Dermis microvascular lymphatic vessel endothelial cell (primary cell): ENCODE data around the gene WDR91. TPM values are rescaled to one million over a fixed set of nuclear protein-coding genes. Genes with fewer than 3 reads are reported as not detected.
A peak's percentile ranks its signal among the peaks of the same experiment; 100 is the strongest.

Experiments used
- DNase-seq, 2 donors: peaks; one replicate each; pipeline versions ENCODE4 v3.0.0 to v3.0.0-alpha.2; 2010; ENCODE audit warnings: low read depth in 2 of 2
- total RNA-seq: library from RNA; depleted of rRNA; stranded (reverse); fragments of >200 nt; gene quantifications from 2 replicates; pipeline ENCODE4 v1.2.1, GENCODE V29; 2014

Gene WDR91
- total RNA-seq, result 3.0 and 5.3 TPM in 2 replicates

DNA sequence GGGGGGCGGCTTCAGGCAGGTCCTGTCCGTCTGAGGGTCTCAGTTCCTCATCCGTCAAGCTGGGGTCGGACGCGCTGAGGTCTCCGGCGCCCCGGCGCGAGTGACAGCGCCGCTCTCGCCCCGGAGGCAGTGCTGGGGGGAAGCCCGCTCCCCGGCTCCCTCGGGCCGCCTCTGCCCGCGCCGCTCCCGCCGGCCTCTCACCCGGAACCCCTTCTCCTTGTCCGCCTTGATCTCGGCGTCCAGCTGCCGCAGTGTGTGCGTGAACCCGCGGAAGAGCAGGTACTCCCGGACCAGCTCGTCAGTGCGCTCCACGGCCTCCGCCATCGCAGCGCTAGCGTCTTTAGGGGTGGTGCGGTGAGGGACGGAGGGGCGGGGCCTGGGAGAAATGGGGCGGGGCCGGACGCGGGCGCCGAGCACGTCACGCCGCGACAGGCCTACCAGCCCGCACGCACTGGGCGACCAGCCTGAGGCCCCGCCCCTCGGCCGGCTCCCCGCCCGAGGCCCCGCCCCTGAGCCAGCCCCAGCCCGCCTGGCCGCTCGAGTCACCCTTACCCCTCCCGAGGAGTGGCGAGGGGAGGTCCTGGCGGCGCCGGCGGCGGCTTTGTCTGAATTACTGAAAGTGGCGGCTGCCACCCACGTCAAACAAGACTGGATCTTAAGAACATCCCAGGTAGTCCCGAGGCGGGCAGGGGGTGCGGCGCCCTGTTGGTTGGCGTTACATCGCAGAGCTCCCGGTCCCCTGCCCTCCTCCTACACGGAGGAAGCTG, at the start of gene WDR91:
Gene WDR91 (minus strand): TSS at position 348 of the 767 bp plus-strand sequence. CDS start 24 bp downstream, at position 324.
- DNase-seq, result peak; percentile 64 to 93

- DNase-seq, result no peak
These were observed 49.1 kb upstream of the WDR91 start for GRCh38 chr7:135260470-135260869.

- no peak for DNase-seq
These were observed 48.4 kb upstream of the WDR91 start for GRCh38 chr7:135259702-135260101.

GRCh38 chr7:135258585-135258984, 47.3 kb upstream of the WDR91 start:
- DNase-seq, result no peak

- no peak for DNase-seq
These were observed 46.5 kb upstream of the WDR91 start for GRCh38 chr7:135257790-135258189.

DNA sequence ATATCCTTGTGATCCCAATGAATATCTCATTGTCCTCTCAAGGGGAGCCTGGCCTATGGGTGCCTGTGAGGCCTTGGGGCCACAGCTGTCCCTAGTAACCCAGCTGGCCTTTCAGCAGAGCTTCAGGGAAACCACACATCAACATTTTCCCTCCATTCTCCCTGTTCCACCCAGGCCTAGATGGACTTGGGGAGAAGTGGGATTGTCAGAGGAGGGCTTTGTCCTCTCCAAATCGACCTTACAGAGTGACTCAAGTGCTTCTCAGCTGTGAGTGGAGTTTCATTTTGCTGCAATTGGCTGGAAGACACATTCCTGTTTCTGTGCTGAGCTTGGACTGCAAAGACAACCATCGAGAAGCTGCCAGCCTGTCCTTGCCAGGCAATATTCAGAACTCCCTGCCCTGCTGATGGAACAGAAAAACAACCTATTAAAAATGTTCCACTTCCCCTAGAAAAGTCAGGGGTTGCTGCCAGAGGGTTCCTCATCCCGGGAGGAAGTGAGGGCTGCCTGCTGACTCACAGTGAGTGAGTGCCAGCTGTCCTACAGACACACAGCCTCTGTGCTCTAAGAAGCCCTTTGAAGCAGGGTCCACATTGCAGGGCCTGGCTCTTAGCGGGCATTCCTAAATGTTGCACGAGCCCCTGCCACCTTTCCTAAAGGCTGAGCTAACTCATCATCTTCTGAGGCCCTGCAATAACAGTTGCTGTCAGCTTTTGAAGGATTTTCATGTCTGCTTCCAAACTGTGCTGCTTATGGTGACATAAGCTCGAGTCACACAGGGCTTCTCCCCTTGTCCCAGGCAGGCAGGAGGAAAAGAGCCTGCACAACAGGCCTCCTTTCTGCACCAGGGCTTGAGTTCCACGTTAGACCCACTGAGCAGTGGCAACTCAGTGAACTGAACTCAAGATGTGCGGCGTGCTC, 42.8 kb upstream of the WDR91 start:
- peak; percentile 65 to 87 for DNase-seq

DNA sequence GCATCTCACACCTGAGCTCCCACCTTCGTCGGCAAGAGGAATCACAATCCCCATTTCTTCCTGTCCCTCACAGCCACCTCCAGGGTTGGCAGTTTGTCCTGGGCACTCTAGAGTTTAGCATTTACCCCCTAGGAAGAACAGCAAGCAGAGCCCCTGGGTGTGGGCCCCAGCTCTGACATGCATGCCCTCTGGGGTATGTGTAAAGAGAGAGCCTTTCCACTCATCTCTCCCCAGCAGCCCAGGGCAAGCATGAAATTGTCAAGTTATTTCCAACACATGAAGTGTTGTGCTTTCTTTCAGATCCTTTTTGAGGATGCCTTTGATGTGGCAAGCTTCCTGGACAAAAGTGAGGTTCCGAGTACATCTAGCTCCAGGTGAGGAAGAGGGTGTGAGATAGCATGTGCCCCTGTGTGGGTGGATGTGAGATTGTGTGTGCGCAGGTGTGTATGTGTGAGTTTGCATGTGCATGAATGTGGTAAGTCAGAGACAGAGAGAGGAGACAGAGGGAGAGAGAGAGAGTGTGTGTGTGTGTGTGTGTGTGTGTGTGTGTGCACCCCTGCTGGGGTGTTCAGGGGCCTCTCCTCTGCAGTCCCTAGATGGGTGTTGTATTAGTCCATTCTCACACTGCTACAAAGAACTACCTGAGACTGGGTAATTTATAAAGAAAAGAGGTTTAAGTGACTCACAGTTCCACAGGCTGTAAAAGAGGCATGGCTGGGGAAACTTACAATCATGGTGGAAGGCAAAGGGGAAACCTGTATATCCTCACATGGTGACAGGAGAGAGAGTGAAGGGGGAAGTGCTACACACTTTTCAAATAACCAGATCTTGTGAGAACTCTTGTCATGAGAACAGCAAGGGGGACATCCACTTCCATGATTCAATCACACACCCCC, 40.4 kb upstream of the WDR91 start:
- no peak for DNase-seq

GRCh38 chr7:135248546-135248945, 37.2 kb upstream of the WDR91 start:
- DNase-seq, result no peak

DNA sequence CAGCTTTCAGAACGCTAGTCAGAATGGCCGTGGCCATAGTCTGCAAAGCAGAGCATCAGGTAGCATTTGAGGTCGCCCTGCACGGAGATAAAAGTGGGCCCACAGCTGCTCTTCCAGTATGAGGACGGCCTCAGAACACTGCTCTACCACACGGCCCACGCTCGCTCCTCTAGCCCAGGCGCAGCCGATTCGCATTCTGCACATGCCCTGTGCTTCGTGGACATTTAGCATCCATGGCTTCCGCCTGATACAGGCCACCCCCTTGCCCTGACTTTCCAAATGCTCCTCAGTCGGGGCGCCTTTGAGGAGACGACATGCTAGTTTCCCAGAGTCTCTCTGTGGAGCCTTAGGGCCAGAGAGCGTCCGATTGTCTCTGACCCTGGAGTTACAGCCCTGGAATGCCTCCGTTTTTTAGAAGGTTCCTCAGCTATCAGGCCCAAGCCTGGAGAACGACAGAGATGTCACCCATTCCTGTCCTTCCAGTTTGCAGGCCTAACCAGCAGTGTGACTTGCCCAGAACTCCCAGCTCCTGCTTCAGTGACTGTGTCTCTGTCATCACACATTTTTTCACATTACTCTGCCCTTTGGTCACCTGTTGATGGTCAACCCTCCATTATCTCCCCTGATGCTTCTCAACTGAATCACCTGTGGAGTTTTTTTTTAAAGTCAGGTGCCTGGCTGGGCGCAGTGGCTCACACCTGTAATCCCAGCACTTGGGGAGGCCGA, 36.6 kb upstream of the WDR91 start:
- no peak for DNase-seq

DNA sequence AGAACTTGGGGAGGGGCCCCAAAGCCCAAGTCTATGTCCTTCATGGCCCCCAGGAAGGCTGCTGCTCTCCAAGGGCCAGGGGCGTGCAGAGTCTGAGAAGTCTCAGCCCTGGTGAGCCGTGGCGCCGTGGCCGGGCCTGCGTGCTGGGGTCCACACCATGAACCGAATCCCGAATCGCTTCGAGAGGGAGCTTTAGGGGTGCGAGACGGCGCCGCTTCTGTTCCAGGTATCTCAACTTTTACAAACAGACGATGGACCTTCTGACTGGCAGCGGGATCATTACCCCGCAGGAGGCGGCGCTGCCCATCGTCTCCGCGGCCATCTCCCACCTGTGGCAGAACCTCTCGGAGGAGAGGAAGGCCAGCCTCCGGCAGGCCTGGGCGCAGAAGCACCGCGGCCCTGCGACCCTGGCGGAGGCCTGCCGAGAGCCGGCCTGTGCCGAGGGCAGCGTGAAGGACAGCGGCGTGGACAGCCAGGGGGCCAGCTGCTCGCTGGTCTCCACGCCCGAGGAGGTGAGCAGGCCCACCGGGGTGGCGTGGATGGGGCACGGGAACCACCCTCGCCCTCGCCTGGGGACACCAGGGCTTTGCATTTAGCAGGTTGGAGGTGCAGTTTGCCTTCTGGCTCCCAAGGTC, 35.0 kb upstream of the WDR91 start:
- no peak for DNase-seq

DNA sequence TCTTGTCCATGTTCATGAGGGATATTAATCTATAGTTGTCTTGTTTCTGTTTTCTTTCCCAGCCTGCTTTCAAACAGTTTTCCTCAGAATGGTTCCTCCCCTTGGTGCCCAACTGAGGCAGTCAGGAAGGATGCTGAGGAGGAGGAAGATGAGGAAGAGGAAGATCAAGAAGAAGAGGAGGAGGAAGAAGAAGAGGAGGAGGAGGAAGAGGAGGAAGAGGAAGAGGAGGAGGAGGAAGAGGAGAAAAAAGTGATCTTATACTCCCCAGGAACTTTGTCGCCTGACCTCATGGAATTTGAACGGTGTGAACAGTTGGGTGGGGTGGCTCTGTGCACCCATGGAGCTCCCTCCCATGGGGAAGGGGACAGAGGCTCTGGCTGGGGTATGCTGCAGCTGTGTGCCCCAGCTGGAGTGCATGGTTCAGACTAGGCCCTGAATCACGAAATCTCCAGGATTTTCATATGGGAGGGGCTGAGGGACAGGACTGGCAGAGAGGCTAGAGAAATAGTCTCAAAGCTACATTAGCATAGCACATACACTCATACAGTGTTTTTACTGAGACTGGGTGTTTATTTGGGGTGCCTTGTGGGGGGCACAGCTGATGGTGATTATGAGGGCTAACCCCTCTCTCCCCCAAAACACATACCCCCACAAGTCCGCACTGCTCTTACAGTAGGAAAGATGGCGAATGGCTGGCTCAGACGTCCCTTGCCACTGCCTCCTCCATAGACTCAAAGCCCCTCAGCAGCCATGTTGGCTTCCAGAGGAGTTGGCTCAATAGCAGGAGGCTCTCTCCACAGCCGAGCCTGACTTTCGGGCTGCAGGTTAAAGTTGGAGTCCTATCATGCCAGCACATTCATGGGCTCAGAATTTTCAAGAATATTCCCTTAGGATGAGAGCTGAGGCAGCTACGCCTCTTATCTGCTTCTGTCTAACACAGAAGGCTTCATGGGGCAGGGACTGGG, 34.2 kb upstream of the WDR91 start:
- no peak for DNase-seq

- DNase-seq, result no peak
These were observed 30.9 kb upstream of the WDR91 start for GRCh38 chr7:135242096-135242684.

DNA sequence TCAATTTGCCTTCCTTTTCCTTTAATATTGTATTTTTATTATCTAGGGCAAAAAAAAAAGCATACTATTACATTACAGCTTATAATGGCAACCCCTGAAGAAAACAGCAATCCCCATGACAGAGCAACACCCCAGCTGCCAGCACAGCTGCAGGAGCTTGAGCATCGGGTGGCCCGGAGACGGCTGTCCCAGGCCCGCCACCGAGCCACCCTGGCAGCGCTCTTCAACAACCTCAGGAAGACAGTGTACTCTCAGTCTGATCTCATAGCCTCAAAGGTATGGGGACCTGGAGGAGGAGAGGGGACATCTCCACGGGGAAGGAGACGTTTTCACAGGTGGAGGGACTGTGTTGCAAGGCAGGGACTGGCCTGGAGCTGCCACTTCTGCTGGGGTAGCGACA, 29.1 kb upstream of the WDR91 start:
- no peak for DNase-seq

- DNase-seq, result no peak
These were observed 27.9 kb upstream of the WDR91 start for GRCh38 chr7:135239263-135239662.

GRCh38 chr7:135238112-135238744, 26.9 kb upstream of the WDR91 start:
- no peak for DNase-seq

GRCh38 chr7:135236727-135237126, 25.4 kb upstream of the WDR91 start:
- no peak for DNase-seq

DNA sequence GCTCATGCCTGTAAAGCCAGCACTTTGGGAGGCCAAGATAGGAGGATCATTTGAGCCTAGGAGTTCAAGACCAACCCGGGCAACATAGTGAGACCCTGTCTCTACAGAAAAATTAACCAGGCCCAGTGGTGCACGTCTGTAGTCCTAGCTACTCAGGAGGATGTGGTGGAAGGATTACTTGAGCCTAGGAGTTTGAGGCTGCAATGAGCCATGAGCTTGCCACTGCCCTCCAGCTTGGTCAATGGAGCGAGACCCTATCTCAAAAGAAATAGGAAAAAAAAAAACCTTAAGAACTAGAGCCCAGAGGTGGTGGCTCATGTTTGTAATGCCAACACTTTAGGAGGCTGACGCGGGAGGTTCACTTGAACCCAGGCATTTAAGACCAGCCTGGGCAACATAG, 24.5 kb upstream of the WDR91 start:
- no peak for DNase-seq

- DNase-seq, result no peak
These were observed 23.4 kb upstream of the WDR91 start for GRCh38 chr7:135234727-135235126.
